HG02943 (cell line): ENCODE data around the gene INPP5B.
"Not testable (repeated sequence)": the region's sequence is repeated elsewhere in the genome, so short reads cannot be mapped to it uniquely, and the experiment has no call there.

ENCODE experiments used
- ATAC-seq: cut with Tn5 transposase; IDR thresholded peaks from one replicate; pipeline ENCODE4 v1.9.1; 2021; ENCODE audit warnings: mild to moderate bottlenecking, low read depth, moderate library complexity; ENCODE audit not compliant: unreplicated experiment

The INPP5B gene

GRCh38 chr1:37948841-37949240, 2.0 kb upstream of the INPP5B start:
- no peak for ATAC-seq

GRCh38 chr1:37948166-37948565, 1.3 kb upstream of the INPP5B start:
- no peak for ATAC-seq

- ATAC-seq: no peak
Measured at GRCh38 chr1:37947364-37947763, 511 bp upstream of the INPP5B start.

- ATAC-seq: no peak
Measured at GRCh38 chr1:37945743-37946702, 830 bp downstream of the INPP5B start.

- no peak for ATAC-seq
Measured at GRCh38 chr1:37945251-37945650, 1.6 kb downstream of the INPP5B start.

- ATAC-seq: no peak
Measured at GRCh38 chr1:37944816-37945215, 2.0 kb downstream of the INPP5B start.

- no peak for ATAC-seq
Measured at GRCh38 chr1:37944086-37944763, 2.6 kb downstream of the INPP5B start.

GRCh38 chr1:37940299-37940947, 6.4 kb downstream of the INPP5B start:
- ATAC-seq: no peak

GRCh38 chr1:37936760-37937159, 10.1 kb downstream of the INPP5B start:
- ATAC-seq: not testable (repeated sequence)

GRCh38 chr1:37932759-37933158, 14.1 kb downstream of the INPP5B start:
- no peak for ATAC-seq

GRCh38 chr1:37931361-37932158, 15.3 kb downstream of the INPP5B start:
- ATAC-seq: peak; percentile 95

- ATAC-seq: no peak
Measured at GRCh38 chr1:37931102-37931360, 15.8 kb downstream of the INPP5B start.

GRCh38 chr1:37930246-37931101, 16.4 kb downstream of the INPP5B start:
- ATAC-seq: no peak

GRCh38 chr1:37926038-37926924, 20.6 kb downstream of the INPP5B start:
- ATAC-seq: peak; percentile 52

- no peak for ATAC-seq
Measured at GRCh38 chr1:37925316-37925715, 21.5 kb downstream of the INPP5B start.

- no peak for ATAC-seq
Measured at GRCh38 chr1:37923551-37923889, 23.3 kb downstream of the INPP5B start.

GRCh38 chr1:37922767-37923550, 23.9 kb downstream of the INPP5B start:
- no peak for ATAC-seq

GRCh38 chr1:37919277-37919676, 27.6 kb downstream of the INPP5B start:
- no peak for ATAC-seq
